CD4-positive, CD25-positive, alpha-beta regulatory T cell (primary cell): ENCODE results near the gene THTPA. TPM values are rescaled to one million over a fixed set of nuclear protein-coding genes. Genes with fewer than 3 reads are reported as not detected.
A peak's percentile ranks its signal among the peaks of the same experiment; 100 is the strongest.
"Not testable (repeated sequence)": the region's sequence is repeated elsewhere in the genome, so short reads cannot be mapped to it uniquely, and the experiment has no call there.

Experiments
- ATAC-seq, 2 donors: fragments of 150-1000 bp; cut with Tn5 transposase; one replicate each; pipeline ENCODE4 v1.10.0; 2021; ENCODE audit warnings: low read depth in 2 of 2, moderate number of reproducible peaks in 2 of 2, moderate library complexity in 1 of 2
- DNase-seq, 3 donors: peaks; one replicate each; pipeline versions ENCODE4 v3.0.0 to v3.0.0-alpha.2; 2012 to 2022; ENCODE audit warnings: mixed read lengths in 1 of 3
- H3K27ac ChIP-seq: one replicate; pipeline ENCODE4 v1.7.0; 2013; ENCODE audit warnings: mild to moderate bottlenecking, low read length; ENCODE audit not compliant: insufficient read depth, poor library complexity, severe bottlenecking
- H3K27me3 ChIP-seq: one replicate; pipeline ENCODE4 v1.7.0; 2013; ENCODE audit warnings: low read length; ENCODE audit not compliant: control insufficient read depth, insufficient read depth
- H3K36me3 ChIP-seq: one replicate; pipeline ENCODE4 v1.7.0; 2013; ENCODE audit warnings: mild to moderate bottlenecking, low read length, moderate library complexity; ENCODE audit not compliant: control insufficient read depth, insufficient read depth
- H3K4me1 ChIP-seq: 2 replicates; pipeline ENCODE4 v1.7.0; 2013; ENCODE audit warnings: mild to moderate bottlenecking, low read length; ENCODE audit not compliant: insufficient read depth, control insufficient read depth, poor library complexity, severe bottlenecking
- H3K4me3 ChIP-seq: one replicate; pipeline ENCODE4 v1.7.0; 2013; ENCODE audit warnings: low read depth, mild to moderate bottlenecking, low read length, moderate library complexity
- H3K9me3 ChIP-seq, 2 experiments: 1 replicate in 1 of 2; 2 replicates in 1 of 2; pipeline ENCODE4 v1.7.0; 2013; ENCODE audit warnings: low read length in 2 of 2, mild to moderate bottlenecking in 1 of 2, moderate library complexity in 1 of 2; ENCODE audit not compliant: control insufficient read depth in 2 of 2
- H3K27ac Mint-ChIP-seq, 3 donors: one replicate each; pipeline ENCODE4 v1.8.0; 2020 to 2022; ENCODE audit warnings: mild to moderate bottlenecking in 3 of 3, mixed read lengths in 3 of 3, moderate library complexity in 2 of 3
- H3K27me3 Mint-ChIP-seq: one replicate; pipeline ENCODE4 v1.8.0; 2022; ENCODE audit warnings: mild to moderate bottlenecking, mixed read lengths
- H3K36me3 Mint-ChIP-seq: one replicate; pipeline ENCODE4 v1.8.0; 2020; ENCODE audit warnings: mixed read lengths
- H3K4me1 Mint-ChIP-seq, 4 donors: one replicate each; pipeline ENCODE4 v1.8.0; 2020 to 2022; ENCODE audit warnings: mixed read lengths in 4 of 4, mild to moderate bottlenecking in 1 of 4
- H3K4me3 Mint-ChIP-seq, 4 donors: one replicate each; pipeline ENCODE4 v1.8.0; 2020 to 2022; ENCODE audit warnings: mild to moderate bottlenecking in 4 of 4, mixed read lengths in 4 of 4, moderate library complexity in 3 of 4
- H3K9me3 Mint-ChIP-seq, 7 donors: one replicate each; pipeline ENCODE4 v1.8.0; 2020 to 2022; ENCODE audit warnings: mixed read lengths in 7 of 7, mild to moderate bottlenecking in 3 of 7, moderate library complexity in 2 of 7
- polyA plus RNA-seq, 4 donors: library from polyadenylated mRNA; unstranded; fragments of 300-500 nt; fragmentation: Illumina TruSeq; gene quantifications; one replicate each; pipeline ENCODE4 v1.2.3, GENCODE V29; 2021
- total RNA-seq: library from RNA; stranded (reverse); gene quantifications from one replicate; pipeline ENCODE4 v1.2.3, GENCODE V29; 2022

The THTPA gene
- total and polyA plus RNA-seq, 5 donors from 2014 or later, result 7.5 to 14.6 (median 11.0) TPM

DNA sequence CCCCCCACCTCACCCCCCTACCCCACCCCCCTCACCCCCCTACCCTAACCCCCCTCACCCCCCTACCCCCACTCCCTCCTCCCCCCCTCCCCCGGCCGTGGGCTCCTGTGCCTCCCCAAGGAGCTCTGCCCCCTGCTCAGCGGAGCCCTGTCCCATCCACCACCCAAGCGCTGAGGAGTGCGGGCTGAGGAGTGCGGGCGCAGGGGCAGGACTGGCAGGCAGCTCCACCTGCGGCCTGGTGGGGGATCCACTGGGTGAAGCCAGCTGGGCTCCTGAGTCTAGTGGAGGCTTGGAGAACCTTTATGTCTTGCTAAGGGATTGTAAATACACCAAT is 24.8 kb downstream of the THTPA start:
- H3K4me1 Mint-ChIP-seq, result peaks cover 0 to 23% (median 1%) of the 10 kb centered on the region in 4 donors
- Histone ChIP-seq H3K27ac (no peak overlapping the region), H3K36me3 (no peaks in the 10 kb centered on the region), H3K4me1 (peaks cover 23% of the 10 kb centered on the region), H3K9me3 (no peaks in the 10 kb centered on the region), H3K27me3 (no peaks in the 10 kb centered on the region), H3K4me3 (no peak overlapping the region)
- no peak for ATAC-seq
- H3K27me3 Mint-ChIP-seq, result peaks cover 65% of the 10 kb centered on the region
- no peaks in the 10 kb centered on the region for H3K36me3 Mint-ChIP-seq
- no peak overlapping the region for H3K4me3 Mint-ChIP-seq
- peaks cover 0 to 1% (median 0%) of the 10 kb centered on the region in 7 donors for H3K9me3 Mint-ChIP-seq
- H3K27ac Mint-ChIP-seq, result no peak overlapping the region
- DNase-seq, result no peak

DNA sequence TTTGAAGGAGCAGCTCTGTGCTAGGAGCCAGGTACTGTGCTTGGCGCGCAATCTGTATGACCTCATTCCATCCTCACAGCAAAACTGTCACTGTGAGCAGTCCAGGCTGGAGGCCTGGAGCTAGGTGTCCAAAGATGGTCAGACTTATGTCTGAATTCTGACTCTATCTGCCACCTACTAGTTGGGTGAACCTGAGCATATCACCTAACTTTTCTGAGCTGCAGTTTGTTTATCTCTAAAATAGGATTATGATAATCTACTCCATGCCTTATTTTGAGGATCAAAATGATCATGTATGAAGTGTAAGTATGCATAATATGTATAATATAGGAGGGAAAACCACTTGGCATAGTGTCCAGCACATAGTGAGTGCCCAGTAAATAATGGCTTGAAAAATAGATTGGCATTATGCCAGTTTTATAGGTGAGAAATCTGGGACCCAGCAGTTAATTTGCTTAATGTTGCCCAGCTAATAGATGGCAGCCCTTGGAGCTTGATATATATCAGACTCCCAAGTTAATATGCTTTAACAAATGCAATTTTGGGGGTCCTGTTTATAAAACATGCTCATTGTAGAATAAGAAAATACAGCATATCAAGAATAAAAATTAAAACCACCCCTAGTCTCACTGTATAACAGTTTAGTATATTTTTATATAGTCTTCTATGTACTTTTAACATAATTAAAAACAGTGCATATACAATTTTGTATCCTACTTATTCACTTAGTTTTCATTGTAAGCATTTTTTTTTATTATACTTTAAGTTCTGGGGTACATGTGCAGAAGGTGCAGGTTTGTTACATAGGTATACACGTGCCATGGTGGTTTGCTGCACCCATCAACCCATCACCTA is 27.1 kb downstream of the THTPA start:
- Histone ChIP-seq H3K27ac (no peak overlapping the region), H3K4me1 (peaks cover under 1% of the 10 kb centered on the region), H3K4me3 (no peak overlapping the region), H3K36me3 (no peaks in the 10 kb centered on the region), H3K27me3 (no peaks in the 10 kb centered on the region), H3K9me3 (no peaks in the 10 kb centered on the region)
- no peak for DNase-seq
- Mint-ChIP-seq H3K27ac (no peak overlapping the region), H3K27me3 (peaks cover 53% of the 10 kb centered on the region), H3K4me1 (peaks cover 0 to 10% (median 0%) of the 10 kb centered on the region in 4 donors), H3K36me3 (no peaks in the 10 kb centered on the region), H3K9me3 (peaks cover 0 to 1% (median 0%) of the 10 kb centered on the region in 7 donors), H3K4me3 (no peak overlapping the region)
- ATAC-seq, result no peak

DNA sequence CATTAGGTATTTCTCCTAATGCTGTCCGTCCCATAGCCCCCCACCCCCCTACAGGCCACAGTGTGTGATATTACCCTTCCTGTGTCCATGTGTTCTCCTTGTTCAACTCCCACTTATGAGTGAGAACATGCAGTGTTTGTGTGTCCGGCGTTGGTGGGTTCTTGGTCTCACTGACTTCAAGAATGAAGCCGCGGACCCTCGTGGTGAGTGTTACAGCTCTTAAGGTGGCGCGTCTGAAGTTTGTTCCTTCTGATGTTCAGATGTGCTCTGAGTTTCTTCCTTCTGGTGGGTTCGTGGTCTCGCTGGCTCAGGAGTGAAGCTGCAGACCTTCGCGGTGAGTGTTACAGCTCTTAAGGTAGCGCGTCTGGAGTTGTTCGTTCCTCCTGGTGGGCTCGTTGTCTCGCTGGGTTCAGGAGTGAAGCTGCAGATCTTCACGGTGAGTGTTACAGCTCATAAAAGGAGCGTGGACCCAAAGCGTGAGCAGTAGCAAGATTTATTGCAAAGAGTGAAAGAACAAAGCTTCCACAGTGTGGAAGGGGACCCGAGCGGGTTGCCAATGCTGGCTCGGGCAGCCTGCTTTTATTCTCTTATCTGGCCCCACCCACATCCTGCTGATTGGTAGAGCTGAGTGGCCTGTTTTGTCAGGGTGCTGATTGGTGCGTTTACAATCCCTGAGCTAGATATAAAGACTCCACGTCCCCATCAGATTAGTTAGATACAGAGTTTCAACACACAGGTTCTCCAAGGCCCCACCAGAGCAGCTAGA is 27.9 kb downstream of the THTPA start:
- ATAC-seq, H3K27me3 ChIP-seq, H3K36me3 Mint-ChIP-seq, H3K36me3 ChIP-seq, H3K4me3 ChIP-seq, DNase-seq, H3K9me3 ChIP-seq, H3K9me3 Mint-ChIP-seq, H3K27ac ChIP-seq, H3K4me1 Mint-ChIP-seq, H3K27ac Mint-ChIP-seq, H3K4me1 ChIP-seq: not testable (repeated sequence)
- peak overlapping the region in 1 of 4 donors; percentile 61 for H3K4me3 Mint-ChIP-seq
- peaks cover 52% of the 10 kb centered on the region for H3K27me3 Mint-ChIP-seq

DNA sequence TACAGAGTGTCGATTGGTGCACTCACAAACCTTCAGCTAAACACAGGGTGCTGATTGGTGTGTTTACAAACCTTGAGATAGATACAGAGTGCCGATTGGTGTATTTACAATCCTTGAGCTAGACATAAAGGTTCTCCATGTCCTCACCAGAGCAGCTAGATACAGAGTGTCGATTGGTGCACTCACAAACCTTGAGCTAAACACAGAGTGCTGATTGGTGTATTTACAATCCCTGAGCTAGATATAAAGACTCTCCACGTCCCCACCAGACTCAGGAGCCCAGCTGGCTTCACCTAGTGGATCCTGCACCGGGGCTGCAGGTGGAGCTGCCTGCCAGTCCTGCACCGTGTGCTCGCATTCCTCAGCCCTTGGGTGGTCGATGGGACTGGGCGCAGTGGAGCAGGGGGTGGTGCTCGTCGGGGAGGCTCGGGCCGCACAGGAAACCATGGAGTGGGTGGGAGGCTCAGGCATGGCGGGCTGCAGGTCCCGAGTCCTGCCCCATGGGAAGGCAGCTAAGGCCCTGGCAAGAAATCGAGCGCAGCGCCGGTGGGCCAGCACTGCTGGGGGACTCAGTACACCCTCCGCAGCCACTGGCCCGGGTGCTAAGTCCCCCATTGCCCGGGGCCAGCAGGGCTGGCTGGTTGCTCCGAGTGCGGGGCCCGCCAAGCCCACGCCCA is 28.6 kb downstream of the THTPA start:
- DNase-seq, H3K36me3 Mint-ChIP-seq, H3K4me3 ChIP-seq, H3K4me1 Mint-ChIP-seq, H3K27ac Mint-ChIP-seq, H3K9me3 ChIP-seq, H3K36me3 ChIP-seq, H3K4me1 ChIP-seq, H3K27me3 ChIP-seq, H3K27ac ChIP-seq, H3K4me3 Mint-ChIP-seq, H3K9me3 Mint-ChIP-seq, ATAC-seq: not testable (repeated sequence)
- H3K27me3 Mint-ChIP-seq, result peaks cover 45% of the 10 kb centered on the region

DNA sequence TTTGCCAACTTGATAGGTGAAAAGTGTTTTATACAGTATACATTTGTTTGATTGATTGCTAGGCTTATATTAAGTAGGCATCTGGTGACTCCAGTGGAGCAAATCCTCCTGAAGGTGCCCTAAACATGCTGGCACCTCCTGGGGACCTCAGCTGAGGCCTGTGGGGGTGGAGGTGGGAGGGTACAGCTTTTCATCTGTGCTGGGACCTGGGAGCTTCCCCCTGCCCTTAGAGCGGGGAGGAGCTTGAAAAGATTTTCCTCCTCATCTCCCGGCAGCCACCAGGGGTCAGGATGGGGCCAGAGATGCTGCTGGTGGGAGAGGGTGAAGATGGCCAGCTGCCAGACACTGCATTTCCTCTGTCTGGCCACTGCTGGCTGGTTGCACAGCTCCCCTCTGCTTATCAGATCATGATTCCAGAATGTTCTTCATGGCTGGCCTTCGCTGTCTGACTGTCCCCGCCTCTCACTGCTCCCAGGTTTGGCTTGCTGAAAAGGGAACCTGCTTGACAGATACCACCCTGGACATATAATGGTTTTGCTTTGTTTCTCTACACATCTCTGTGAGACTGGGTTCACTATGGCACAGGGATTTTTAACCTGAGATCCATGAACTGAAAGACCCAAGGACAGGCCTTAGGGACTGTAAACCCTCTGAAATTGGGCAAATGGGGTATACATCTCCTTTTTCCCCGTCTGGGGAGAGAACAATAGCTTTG is 33.0 kb downstream of the THTPA start:
- peak; percentile 61 to 73 (median 68) for DNase-seq
- Mint-ChIP-seq H3K4me1 (peaks cover 0 to 5% (median 0%) of the 10 kb centered on the region in 4 donors), H3K9me3 (peaks cover 0 to 1% (median 0%) of the 10 kb centered on the region in 7 donors), H3K27ac (no peak overlapping the region), H3K4me3 (no peak overlapping the region), H3K36me3 (no peaks in the 10 kb centered on the region), H3K27me3 (peaks cover 19% of the 10 kb centered on the region)
- ATAC-seq, result peak; percentile 79 to 86
- Histone ChIP-seq H3K9me3 (no peaks in the 10 kb centered on the region), H3K4me1 (no peaks in the 10 kb centered on the region), H3K4me3 (no peak overlapping the region), H3K27ac (no peak overlapping the region), H3K36me3 (no peaks in the 10 kb centered on the region), H3K27me3 (no peaks in the 10 kb centered on the region)

DNA sequence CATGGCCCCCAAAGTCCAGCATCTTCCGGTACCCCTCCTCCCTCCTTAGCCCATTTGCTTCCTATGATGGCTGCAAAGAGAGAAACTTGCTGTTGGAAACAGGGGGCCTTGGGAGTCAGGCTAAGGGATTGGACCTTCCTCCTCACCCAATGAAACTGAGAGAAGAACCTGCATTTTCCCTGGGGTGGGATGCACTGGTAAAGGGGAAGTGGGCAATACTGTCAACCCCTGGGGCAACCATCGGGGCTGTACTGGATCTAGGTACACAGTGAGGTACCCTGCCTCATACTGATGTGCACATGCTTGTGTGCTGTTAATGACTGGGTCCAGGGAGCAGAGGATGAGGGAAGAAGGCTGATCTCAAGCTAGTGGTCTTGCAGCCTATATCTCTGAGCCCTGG is 33.5 kb downstream of the THTPA start:
- Histone ChIP-seq H3K4me1 (no peaks in the 10 kb centered on the region), H3K27me3 (no peaks in the 10 kb centered on the region), H3K27ac (no peak overlapping the region), H3K4me3 (no peak overlapping the region), H3K9me3 (no peaks in the 10 kb centered on the region), H3K36me3 (no peaks in the 10 kb centered on the region)
- H3K4me1 Mint-ChIP-seq, result peaks cover 0 to 5% (median 0%) of the 10 kb centered on the region in 4 donors
- peaks cover 0 to 1% (median 0%) of the 10 kb centered on the region in 7 donors for H3K9me3 Mint-ChIP-seq
- no peaks in the 10 kb centered on the region for H3K36me3 Mint-ChIP-seq
- H3K27ac Mint-ChIP-seq, result no peak overlapping the region
- no peak overlapping the region for H3K4me3 Mint-ChIP-seq
- DNase-seq (no peak), ATAC-seq (no peak)
- H3K27me3 Mint-ChIP-seq, result peaks cover 17% of the 10 kb centered on the region

DNA sequence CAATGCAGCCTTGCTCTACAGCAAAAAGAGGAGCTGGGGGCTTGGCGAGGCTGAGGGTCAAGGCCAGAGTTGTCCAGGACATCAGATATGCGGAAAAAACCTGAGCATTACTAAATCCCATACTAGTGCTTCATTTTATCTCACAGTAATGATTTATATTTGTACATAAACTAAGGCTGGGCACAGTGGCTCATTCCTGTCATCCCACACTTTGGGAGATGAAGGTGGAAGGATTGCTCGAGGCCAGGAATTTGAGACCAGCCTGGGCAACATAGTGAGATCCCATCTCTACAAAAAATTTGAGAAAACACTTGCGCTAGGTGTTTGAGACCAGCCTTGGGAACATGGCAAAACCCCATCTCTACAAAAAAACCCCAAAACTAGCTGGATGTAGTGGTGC is 34.1 kb downstream of the THTPA start:
- no peak for ATAC-seq
- Mint-ChIP-seq H3K9me3 (peaks cover 0 to 1% (median 0%) of the 10 kb centered on the region in 7 donors), H3K27ac (no peak overlapping the region), H3K27me3 (peaks cover 17% of the 10 kb centered on the region), H3K4me1 (peaks cover 0 to 5% (median 0%) of the 10 kb centered on the region in 4 donors), H3K36me3 (no peaks in the 10 kb centered on the region), H3K4me3 (no peak overlapping the region)
- H3K4me1 ChIP-seq, result no peaks in the 10 kb centered on the region
- no peak for DNase-seq
- no peaks in the 10 kb centered on the region for H3K27me3 ChIP-seq
- H3K4me3 ChIP-seq, result no peak overlapping the region
- no peak overlapping the region for H3K27ac ChIP-seq
- no peaks in the 10 kb centered on the region for H3K9me3 ChIP-seq
- no peaks in the 10 kb centered on the region for H3K36me3 ChIP-seq
